ENCODE measurements around the gene PTPN4.
A peak's percentile ranks its signal among the peaks of the same experiment; 100 is the strongest.

The PTPN4 gene

GRCh38 chr2:119808516-119809147 lies 48.9 kb downstream of the PTPN4 start:
- no peak for DNase-seq (ENCODE audit: low read depth in 3 of 3)

- DNase-seq (ENCODE audit: low read depth in 3 of 3), result no peak
These were observed 49.8 kb downstream of the PTPN4 start for GRCh38 chr2:119809339-119810048.

GRCh38 chr2:119810049-119810630 lies 50.4 kb downstream of the PTPN4 start:
- DNase-seq (ENCODE audit: low read depth in 3 of 3), result no peak

GRCh38 chr2:119814216-119814615 lies 54.5 kb downstream of the PTPN4 start:
- no peak for DNase-seq (ENCODE audit: low read depth in 3 of 3)

GRCh38 chr2:119818792-119819191 lies 59.1 kb downstream of the PTPN4 start:
- no peak for DNase-seq (ENCODE audit: low read depth in 3 of 3)

GRCh38 chr2:119819846-119820245 lies 60.1 kb downstream of the PTPN4 start:
- DNase-seq (ENCODE audit: low read depth in 3 of 3), result no peak

- no peak for DNase-seq (ENCODE audit: low read depth in 3 of 3)
These were observed 60.6 kb downstream of the PTPN4 start for GRCh38 chr2:119820275-119820674.

- DNase-seq (ENCODE audit: low read depth in 3 of 3), result no peak
These were observed 61.5 kb downstream of the PTPN4 start for GRCh38 chr2:119821266-119821665.

- peak in 1 of 3 experiments; percentile 6 for DNase-seq (ENCODE audit: low read depth in 3 of 3)
These were observed 64.1 kb downstream of the PTPN4 start for GRCh38 chr2:119823734-119824334.

- peak in 2 of 3 experiments; percentile 8 to 10 for DNase-seq (ENCODE audit: low read depth in 3 of 3)
These were observed 66.7 kb downstream of the PTPN4 start for GRCh38 chr2:119826370-119826961.

- no peak for DNase-seq (ENCODE audit: low read depth in 3 of 3)
These were observed 68.3 kb downstream of the PTPN4 start for GRCh38 chr2:119827866-119828507.

- no peak for DNase-seq (ENCODE audit: low read depth in 3 of 3)
These were observed 76.9 kb downstream of the PTPN4 start for GRCh38 chr2:119836455-119837142.

GRCh38 chr2:119837350-119837749 lies 77.6 kb downstream of the PTPN4 start:
- DNase-seq (ENCODE audit: low read depth in 3 of 3), result no peak

- no peak for DNase-seq (ENCODE audit: low read depth in 3 of 3)
These were observed 78.0 kb downstream of the PTPN4 start for GRCh38 chr2:119837759-119838158.

GRCh38 chr2:119838179-119838578 lies 78.5 kb downstream of the PTPN4 start:
- no peak for DNase-seq (ENCODE audit: low read depth in 3 of 3)

- no peak for DNase-seq (ENCODE audit: low read depth in 3 of 3)
These were observed 81.8 kb downstream of the PTPN4 start for GRCh38 chr2:119841550-119841949.

GRCh38 chr2:119846021-119846420 lies 86.3 kb downstream of the PTPN4 start:
- no peak for DNase-seq (ENCODE audit: low read depth in 3 of 3)

GRCh38 chr2:119849838-119850565 lies 90.3 kb downstream of the PTPN4 start:
- DNase-seq (ENCODE audit: low read depth in 3 of 3), result no peak

- no peak for DNase-seq (ENCODE audit: low read depth in 3 of 3)
These were observed 92.5 kb downstream of the PTPN4 start for GRCh38 chr2:119852214-119852613.

- DNase-seq (ENCODE audit: low read depth in 3 of 3), result no peak
These were observed 94.2 kb downstream of the PTPN4 start for GRCh38 chr2:119853777-119854399.

All from stimulated activated CD4-positive, alpha-beta T cell treated with anti-CD3 and anti-CD28 coated beads, TNF-alpha, amount 100 ng/mL, for 4 hours (primary cell).